Keratinocyte (primary cell): ENCODE measurements around the gene DNAAF5. TPM values are rescaled to one million over a fixed set of nuclear protein-coding genes. Genes with fewer than 3 reads are reported as not detected.

Source experiments
- DNase-seq: peaks from one replicate; pipeline ENCODE4 v3.0.0-alpha.2; 2011; ENCODE audit warnings: low read depth, missing footprints, low spot score
- FAIRE-seq: peaks from 2 replicates; lab custom pipeline; 2011; peaks lifted over from hg19 to GRCh38; lab: Jason Lieb, UNC
- H2AFZ ChIP-seq: 2 replicates; pipeline ENCODE4 v1.6.0; 2012; ENCODE audit warnings: low read length, control low read depth, inconsistent platforms; ENCODE audit not compliant: control insufficient read depth
- H3K27ac ChIP-seq: 2 replicates; pipeline ENCODE4 v1.5.1; 2011; ENCODE audit warnings: low read length; ENCODE audit not compliant: control insufficient read depth, insufficient read depth
- H3K27me3 ChIP-seq: 3 replicates; pipeline ENCODE4 v1.6.0; 2011; ENCODE audit warnings: low read length; ENCODE audit not compliant: control insufficient read depth, insufficient read depth; ENCODE audit errors: extremely low read depth
- H3K36me3 ChIP-seq, 2 experiments: 2 replicates in 1 of 2; 3 replicates in 1 of 2; pipeline ENCODE4 v1.5.1; 2011; ENCODE audit warnings: low read length in 2 of 2, mild to moderate bottlenecking in 1 of 2; ENCODE audit not compliant: control insufficient read depth in 2 of 2, insufficient read depth in 2 of 2; ENCODE audit errors: extremely low read depth in 1 of 2
- H3K4me1 ChIP-seq: 3 replicates; pipeline ENCODE4 v1.5.1; 2011; ENCODE audit warnings: low read length; ENCODE audit not compliant: control insufficient read depth, insufficient read depth; ENCODE audit errors: extremely low read depth
- H3K4me2 ChIP-seq: 3 replicates; pipeline ENCODE4 v1.6.0; 2011; ENCODE audit warnings: low read depth, low read length; ENCODE audit not compliant: control insufficient read depth, insufficient read depth; ENCODE audit errors: extremely low read depth
- H3K4me3 ChIP-seq, 3 experiments: fragments of 200-600 bp in 1 of 3; sonication (generic) in 1 of 3; 2 replicates in 2 of 3; 3 replicates in 1 of 3; pipeline ENCODE4 v1.5.1; 2011 to 2016; ENCODE audit warnings: low read length in 3 of 3, mild to moderate bottlenecking in 3 of 3, control low read depth in 2 of 3, inconsistent platforms in 1 of 3, low read depth in 1 of 3, mixed read lengths in 1 of 3, mixed run types in 1 of 3, moderate library complexity in 1 of 3; ENCODE audit not compliant: control insufficient read depth in 2 of 3, insufficient read depth in 2 of 3; ENCODE audit errors: extremely low read depth in 1 of 3
- H3K79me2 ChIP-seq: 2 replicates; pipeline ENCODE4 v1.6.0; 2012; ENCODE audit warnings: low read length; ENCODE audit not compliant: control insufficient read depth, insufficient read depth
- H3K9ac ChIP-seq: 3 replicates; pipeline ENCODE4 v1.6.0; 2011; ENCODE audit warnings: low read length; ENCODE audit not compliant: control insufficient read depth, insufficient read depth; ENCODE audit errors: extremely low read depth
- H3K9me1 ChIP-seq: 3 replicates; pipeline ENCODE4 v1.6.0; 2011; ENCODE audit warnings: low read length; ENCODE audit not compliant: control insufficient read depth, insufficient read depth; ENCODE audit errors: extremely low read depth
- H3K9me3 ChIP-seq: 2 replicates; pipeline ENCODE4 v1.5.1; 2012; ENCODE audit warnings: low read depth, low read length; ENCODE audit not compliant: control insufficient read depth
- H4K20me1 ChIP-seq: 3 replicates; pipeline ENCODE4 v1.6.0; 2011; ENCODE audit warnings: low read length; ENCODE audit not compliant: control insufficient read depth, insufficient read depth; ENCODE audit errors: extremely low read depth
- EZH2 ChIP-seq: IDR thresholded peaks from one replicate; pipeline ENCODE4 v1.6.1; 2012; ENCODE audit warnings: inconsistent platforms, mild to moderate bottlenecking, low read length, moderate library complexity
- dilution Hi-C: fragments of 300-500 bp; cut with MboI; formaldehyde crosslinking; loops from one replicate; pipeline ENCODE4 v1.7.0; 2020; ENCODE audit warnings: low sequenced_read_pairs; ENCODE audit not compliant: extremely low pct_ligation_motif_present
- polyA minus RNA-seq, 3 experiments: library from RNA; depleted of rRNA, polyadenylated mRNA; stranded (reverse); fragments of >200 nt; gene quantifications; 1 replicate in 1 of 3; 2 replicates in 1 of 3; 3 replicates in 1 of 3; pipeline ENCODE4 v1.2.3, GENCODE V29; 2011
- polyA plus RNA-seq, 5 experiments: library from polyadenylated mRNA; depleted of rRNA in 3 of 5; stranded (reverse) in 3 of 5; stranded (forward) in 1 of 5; unstranded in 1 of 5; fragments of >200 nt; gene quantifications; 1 replicate in 1 of 5; 2 replicates in 3 of 5; 3 replicates in 1 of 5; pipeline versions ENCODE4 v1.2.1 to v1.2.3, GENCODE V29; 2011 to 2012; ENCODE audit warnings: missing spikeins in 2 of 5, low read depth in 1 of 5, low replicate concordance in 1 of 5
- TF ChIP-seq, protein P1 (sequence below), 3 experiments: IDR thresholded peaks in 1 of 3; conservative IDR thresholded peaks in 1 of 3; optimal IDR thresholded peaks in 1 of 3; 2 replicates in 2 of 3; 3 replicates in 1 of 3; pipeline versions ENCODE3 to v1.5.1; 2011; ENCODE audit warnings: low read length in 3 of 3, mild to moderate bottlenecking in 3 of 3, moderate library complexity in 2 of 3, control low read depth in 1 of 3, inconsistent platforms in 1 of 3; ENCODE audit not compliant: insufficient read depth in 2 of 3; ENCODE audit errors: extremely low read depth in 1 of 3

The DNAAF5 gene
- polyA plus RNA-seq (10.1 to 33.5 TPM (median 16.3 TPM) in 3 replicates), polyA minus RNA-seq (18.5 to 56.8 TPM (median 25.8 TPM) in 3 replicates)
- 9.7 TPM for polyA plus RNA-seq (2011; ENCODE audit: low read depth)
- 16.6 and 30.9 TPM in 2 replicates for polyA plus RNA-seq (2011; cell fraction: cytosol; rRNA removed)
- 26.2 and 40.3 TPM in 2 replicates for polyA plus RNA-seq (2011; cell fraction: nucleus; rRNA removed)
- polyA plus RNA-seq (2012; ENCODE audit: low replicate concordance), result 10.4 and 29.6 TPM in 2 replicates
- 50.3 TPM for polyA minus RNA-seq (2011; cell fraction: cytosol; rRNA and poly(A)+ RNA removed)
- polyA minus RNA-seq (2011; cell fraction: nucleus; rRNA and poly(A)+ RNA removed), result 33.9 and 34.2 TPM in 2 replicates

DNA sequence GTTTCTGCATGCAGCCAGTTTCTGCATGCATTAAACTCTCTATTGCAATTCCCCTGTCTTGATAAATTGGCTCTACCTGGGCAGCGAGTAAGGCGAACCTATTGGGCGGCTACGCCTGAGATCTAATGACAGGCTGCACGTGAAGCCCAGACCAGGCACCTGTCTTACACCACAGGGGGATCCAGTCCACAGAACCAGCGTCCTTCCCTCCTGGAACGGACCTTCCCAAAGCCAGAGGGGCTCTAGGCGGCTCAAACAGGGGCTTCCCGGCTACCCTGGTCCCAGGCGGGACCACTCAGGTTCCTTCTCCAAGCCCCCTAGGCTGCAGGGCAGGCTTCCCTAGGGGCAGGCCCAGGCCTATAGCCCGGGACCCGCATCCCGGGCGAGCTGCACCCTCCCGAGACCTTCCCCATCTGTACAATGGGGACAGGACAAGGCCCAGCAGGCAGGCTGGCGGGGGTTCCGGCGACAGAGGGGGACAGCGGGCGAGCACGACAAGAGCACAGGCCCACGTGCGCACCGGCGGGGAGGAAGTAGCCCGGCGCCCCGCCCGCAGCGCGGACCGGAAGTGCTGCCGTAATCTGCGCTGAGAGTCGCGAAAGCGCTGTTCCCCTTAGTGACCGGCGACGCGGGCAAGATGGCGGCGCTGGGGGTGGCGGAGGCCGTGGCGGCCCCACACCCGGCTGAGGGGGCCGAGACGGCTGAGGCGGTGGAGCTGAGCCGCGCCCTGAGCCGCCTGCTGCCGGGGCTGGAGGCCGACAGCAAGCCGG lies at the start of gene DNAAF5:
TSS of gene DNAAF5 (plus strand) at position 616 of the 770 bp plus-strand sequence. CDS start at position 638, 22 bp downstream.
- Histone ChIP-seq H3K9ac (peak within 1 kb of the TSS; percentile 68), H2AFZ (peak within 1 kb of the TSS; percentile 52), H3K9me3 (peaks cover 6% of the 10 kb centered on the region), H4K20me1 (peaks cover 2% of the 10 kb centered on the region), H3K4me3 (peak within 1 kb of the TSS; percentile 48 to 68 (median 65)), H3K4me1 (peaks cover 18% of the 10 kb centered on the region), H3K4me2 (peak within 1 kb of the TSS; percentile 87), H3K27me3 (no peaks in the 10 kb centered on the region), H3K9me1 (no peaks in the 10 kb centered on the region), H3K36me3 (peaks cover 10 to 17% of the 10 kb centered on the region in 2 experiments), H3K27ac (peak within 1 kb of the TSS; percentile 47), H3K79me2 (peaks cover 26% of the 10 kb centered on the region)
- DNase-seq, result no peak
- TF ChIP-seq, protein P1, sequence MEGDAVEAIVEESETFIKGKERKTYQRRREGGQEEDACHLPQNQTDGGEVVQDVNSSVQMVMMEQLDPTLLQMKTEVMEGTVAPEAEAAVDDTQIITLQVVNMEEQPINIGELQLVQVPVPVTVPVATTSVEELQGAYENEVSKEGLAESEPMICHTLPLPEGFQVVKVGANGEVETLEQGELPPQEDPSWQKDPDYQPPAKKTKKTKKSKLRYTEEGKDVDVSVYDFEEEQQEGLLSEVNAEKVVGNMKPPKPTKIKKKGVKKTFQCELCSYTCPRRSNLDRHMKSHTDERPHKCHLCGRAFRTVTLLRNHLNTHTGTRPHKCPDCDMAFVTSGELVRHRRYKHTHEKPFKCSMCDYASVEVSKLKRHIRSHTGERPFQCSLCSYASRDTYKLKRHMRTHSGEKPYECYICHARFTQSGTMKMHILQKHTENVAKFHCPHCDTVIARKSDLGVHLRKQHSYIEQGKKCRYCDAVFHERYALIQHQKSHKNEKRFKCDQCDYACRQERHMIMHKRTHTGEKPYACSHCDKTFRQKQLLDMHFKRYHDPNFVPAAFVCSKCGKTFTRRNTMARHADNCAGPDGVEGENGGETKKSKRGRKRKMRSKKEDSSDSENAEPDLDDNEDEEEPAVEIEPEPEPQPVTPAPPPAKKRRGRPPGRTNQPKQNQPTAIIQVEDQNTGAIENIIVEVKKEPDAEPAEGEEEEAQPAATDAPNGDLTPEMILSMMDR (optimal IDR thresholded peaks at IDR 0.05 in 1 of 3, IDR thresholded peaks at IDR 0.05 in 1 of 3, conservative IDR thresholded peaks at IDR 0.05 in 1 of 3; ENCODE audit: extremely low read depth in 1 of 3, insufficient read depth in 2 of 3, low read length in 3 of 3), result no peak
- no peak for TF ChIP-seq EZH2
- dilution Hi-C loops, result no loop called here
- no peak for FAIRE-seq

DNA sequence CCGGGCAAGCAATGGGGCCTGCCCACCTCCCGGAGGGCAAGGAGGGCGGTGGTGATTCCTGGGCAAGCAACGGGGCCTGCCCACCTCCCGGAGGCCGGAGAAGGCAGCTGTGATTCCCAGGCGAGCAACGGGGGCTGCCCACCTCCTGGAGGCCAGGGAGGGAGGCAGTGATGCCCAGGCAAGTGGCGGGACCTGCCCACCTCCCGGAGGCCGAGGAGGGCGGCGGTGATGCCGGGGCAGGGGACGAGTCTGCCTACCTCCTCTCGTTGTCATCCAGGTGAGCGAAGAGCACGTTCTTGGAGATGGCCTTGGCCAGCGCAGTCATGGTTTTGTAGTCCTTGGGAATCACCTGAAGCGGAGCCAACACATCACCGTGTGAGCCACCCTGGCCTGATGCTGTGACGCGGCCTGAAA lies 49.5 kb upstream of the DNAAF5 start:
- H4K20me1 ChIP-seq, result no peaks in the 10 kb centered on the region
- no peak overlapping the region for H3K4me2 ChIP-seq
- H3K27ac ChIP-seq, result no peak overlapping the region
- no peaks in the 10 kb centered on the region for H3K27me3 ChIP-seq
- H3K9me3 ChIP-seq, result peaks cover 2% of the 10 kb centered on the region
- H3K79me2 ChIP-seq, result no peaks in the 10 kb centered on the region
- DNase-seq, result no peak
- H3K9me1 ChIP-seq, result no peaks in the 10 kb centered on the region
- H2AFZ ChIP-seq, result no peak overlapping the region
- FAIRE-seq, result no peak
- H3K4me3 ChIP-seq, result no peak overlapping the region
- H3K4me1 ChIP-seq, result no peaks in the 10 kb centered on the region
- dilution Hi-C loops, result no loop called here
- peaks cover 0 to 6% of the 10 kb centered on the region in 2 experiments for H3K36me3 ChIP-seq
- H3K9ac ChIP-seq, result no peak overlapping the region
- no peak for TF ChIP-seq EZH2
- TF ChIP-seq, protein P1 (optimal IDR thresholded peaks at IDR 0.05 in 1 of 3, IDR thresholded peaks at IDR 0.05 in 1 of 3, conservative IDR thresholded peaks at IDR 0.05 in 1 of 3; ENCODE audit: extremely low read depth in 1 of 3, insufficient read depth in 2 of 3, low read length in 3 of 3), result no peak
